IMR-90 (cell line): ENCODE results near the gene EPN1. TPM values are rescaled to one million over a fixed set of nuclear protein-coding genes. Genes with fewer than 3 reads are reported as not detected.

Source experiments
- ATAC-seq: fragments of 200-7000 bp; cut with Tn5 transposase; 2 replicates; pipeline ENCODE4 v1.9.1; 2020; ENCODE audit warnings: low read depth, mild to moderate bottlenecking, moderate library complexity
- BruUV-seq: library from RNA; stranded (reverse); fragments of 400-500 nt; replicated peaks from 2 replicates; lab custom pipeline; 2021; lab: Mats Ljungman, UMichigan
- CTCF ChIA-PET: fragments of 300-600 bp; formaldehyde crosslinking; extraction: SDS; loops from one replicate; lab custom pipeline; 2021; ENCODE audit warnings: antibody characterized with exemption; lab: Yijun Ruan, JAX
- POLR2A ChIA-PET: fragments of 300-600 bp; sonication (Branson Sonifier 250); formaldehyde crosslinking; loops from one replicate; lab custom pipeline; 2022; ENCODE audit warnings: antibody characterized with exemption; ENCODE audit not compliant: unreplicated experiment; lab: Charles Lee
- DNase-seq: peaks from one replicate; pipeline ENCODE4 v3.0.0; 2013
- H2AFZ ChIP-seq: replicated peaks from 2 replicates; pipeline ENCODE3; 2013; ENCODE audit warnings: low read length, mild to moderate bottlenecking; ENCODE audit not compliant: poor library complexity
- H2AK5ac ChIP-seq: 2 replicates; pipeline ENCODE4 v1.6.1; 2013; ENCODE audit warnings: low read depth, low read length, inconsistent platforms
- H2AK9ac ChIP-seq: replicated peaks from 2 replicates; pipeline ENCODE3; 2013; ENCODE audit warnings: mild to moderate bottlenecking, low read depth, low read length, moderate library complexity; ENCODE audit not compliant: poor library complexity
- H2BK120ac ChIP-seq: 2 replicates; pipeline ENCODE4 v1.6.1; 2013; ENCODE audit warnings: low read depth, low read length, inconsistent platforms
- H2BK15ac ChIP-seq: 3 replicates; pipeline ENCODE4 v1.6.1; 2013; ENCODE audit warnings: low read depth, low read length, inconsistent platforms
- H2BK20ac ChIP-seq: 2 replicates; pipeline ENCODE4 v1.6.1; 2013; ENCODE audit warnings: low read depth, mild to moderate bottlenecking, inconsistent platforms, low read length, moderate library complexity
- H2BK5ac ChIP-seq: 2 replicates; pipeline ENCODE4 v1.6.1; 2013; ENCODE audit warnings: mild to moderate bottlenecking, low read depth, low read length, inconsistent platforms; ENCODE audit not compliant: poor library complexity, severe bottlenecking
- H3K14ac ChIP-seq: replicated peaks from 2 replicates; pipeline ENCODE4 v1.6.1; 2013; ENCODE audit warnings: low read depth, low read length, inconsistent platforms
- H3K18ac ChIP-seq: 2 replicates; pipeline ENCODE4 v1.6.1; 2013; ENCODE audit warnings: low read depth, low read length, control low read depth
- H3K23ac ChIP-seq: 2 replicates; pipeline ENCODE4 v1.6.1; 2013; ENCODE audit warnings: low read depth, low read length, inconsistent platforms
- H3K27ac ChIP-seq: 2 replicates; pipeline ENCODE4 v1.5.1; 2013; ENCODE audit warnings: mild to moderate bottlenecking, control low read depth, low read length; ENCODE audit not compliant: insufficient read depth
- H3K27me3 ChIP-seq: 2 replicates; pipeline ENCODE4 v1.6.1; 2013; ENCODE audit warnings: low read length; ENCODE audit not compliant: control insufficient read depth, insufficient read depth
- H3K36me3 ChIP-seq: 2 replicates; pipeline ENCODE4 v1.6.1; 2013; ENCODE audit warnings: low read length, mixed read lengths; ENCODE audit not compliant: control insufficient read depth, insufficient read depth
- H3K4ac ChIP-seq: 2 replicates; pipeline ENCODE4 v1.6.1; 2013; ENCODE audit warnings: low read depth, low read length, inconsistent platforms
- H3K4me1 ChIP-seq: 2 replicates; pipeline ENCODE4 v1.6.1; 2013; ENCODE audit warnings: low read length, mixed read lengths; ENCODE audit not compliant: control insufficient read depth, insufficient read depth
- H3K4me2 ChIP-seq: 2 replicates; pipeline ENCODE4 v1.6.1; 2013; ENCODE audit warnings: low read depth, mild to moderate bottlenecking, control low read depth, low read length, moderate library complexity
- H3K4me3 ChIP-seq: 2 replicates; pipeline ENCODE4 v1.5.1; 2013; ENCODE audit warnings: low read depth, mild to moderate bottlenecking, control low read depth, low read length, moderate library complexity; ENCODE audit not compliant: insufficient read depth
- H3K56ac ChIP-seq: 2 replicates; pipeline ENCODE4 v1.6.1; 2013; ENCODE audit warnings: low read length, inconsistent platforms; ENCODE audit not compliant: insufficient read depth; ENCODE audit errors: extremely low read depth
- H3K79me1 ChIP-seq, 2 experiments: 2 replicates each; pipeline ENCODE4 v1.6.1; 2013; ENCODE audit warnings: low read length in 2 of 2, inconsistent platforms in 1 of 2, low read depth in 1 of 2
- H3K9ac ChIP-seq: 2 replicates; pipeline ENCODE4 v1.6.1; 2013; ENCODE audit warnings: low read depth, low read length, control low read depth
- H3K9me1 ChIP-seq: 2 replicates; pipeline ENCODE4 v1.6.1; 2013; ENCODE audit warnings: low read length, inconsistent platforms; ENCODE audit not compliant: insufficient read depth
- H3K9me3 ChIP-seq: 2 replicates; pipeline ENCODE4 v1.6.1; 2013; ENCODE audit warnings: low read length; ENCODE audit not compliant: control insufficient read depth, insufficient read depth
- H4K20me1 ChIP-seq: 2 replicates; pipeline ENCODE4 v1.6.1; 2013; ENCODE audit warnings: low read length, inconsistent platforms; ENCODE audit not compliant: insufficient read depth
- H4K5ac ChIP-seq: 2 replicates; pipeline ENCODE4 v1.6.1; 2013; ENCODE audit warnings: mild to moderate bottlenecking, low read depth, low read length, control low read depth
- H4K8ac ChIP-seq, 2 experiments: 2 replicates each; pipeline ENCODE4 v1.6.1; 2013; ENCODE audit warnings: low read depth in 2 of 2, low read length in 2 of 2, control low read depth in 1 of 2, inconsistent platforms in 1 of 2
- H4K91ac ChIP-seq: 2 replicates; pipeline ENCODE4 v1.6.1; 2013; ENCODE audit warnings: low read depth, low read length, inconsistent platforms; ENCODE audit not compliant: insufficient read depth
- CHD1 ChIP-seq: IDR thresholded peaks from 2 replicates; pipeline ENCODE4 v1.6.1; 2012; ENCODE audit warnings: low read depth, low read length, improper control_type of control experiment
- ELK1 ChIP-seq: fragments of 150-350 bp; IDR thresholded peaks from 2 replicates; pipeline ENCODE4 v1.6.1; 2016; ENCODE audit warnings: low read depth, mild to moderate bottlenecking, low read length, moderate library complexity, borderline replicate concordance
- FOS ChIP-seq: fragments of 150-350 bp; IDR thresholded peaks from 2 replicates; pipeline ENCODE4 v1.6.1; 2016; ENCODE audit warnings: low read depth, low read length
- MAFK ChIP-seq: IDR thresholded peaks from 2 replicates; pipeline ENCODE4 v1.6.1; 2012; ENCODE audit warnings: low read depth, low read length, improper control_type of control experiment
- MAZ ChIP-seq: IDR thresholded peaks from 2 replicates; pipeline ENCODE4 v1.6.1; 2012; ENCODE audit warnings: low read depth, mild to moderate bottlenecking, low read length, improper control_type of control experiment, moderate library complexity, borderline replicate concordance
- NFE2L2 ChIP-seq: fragments of 150-350 bp; IDR thresholded peaks from 2 replicates; pipeline ENCODE4 v1.6.1; 2016; ENCODE audit warnings: low read depth, mild to moderate bottlenecking, low read length
- RAD21 ChIP-seq: IDR thresholded peaks from 2 replicates; pipeline ENCODE4 v1.6.1; 2012; ENCODE audit warnings: low read length, improper control_type of control experiment
- USF2 ChIP-seq: fragments of 150-350 bp; IDR thresholded peaks from 2 replicates; pipeline ENCODE4 v1.6.1; 2017; ENCODE audit warnings: mild to moderate bottlenecking, antibody characterized with exemption, low read length, low read depth
- WGBS, 2 experiments: methylation state at CpG; one replicate each; pipeline versions ENCODE4 v1.1.5 to v1.1.7; 2013; ENCODE audit warnings: missing lambda C conversion rate in 2 of 2; ENCODE audit not compliant: insufficient read length in 1 of 2; ENCODE audit errors: extremely low coverage in 2 of 2; 5-methylcytosine and 5-hydroxymethylcytosine counted together
- dilution Hi-C: fragments of 300-500 bp; cut with HindIII; formaldehyde crosslinking; loops from one replicate; pipeline ENCODE4 v1.14.3; 2018; ENCODE audit warnings: low sequenced_read_pairs; ENCODE audit not compliant: unreplicated experiment
- in situ Hi-C: fragments of 300-500 bp; cut with MboI; formaldehyde crosslinking; loops from 3 replicates; pipeline ENCODE4 v1.14.3; 2019; ENCODE audit warnings: low sequenced_read_pairs, inconsistent platforms, mixed read lengths
- intact Hi-C: fragments of 100-400 bp; cut with micrococcal nuclease; formaldehyde crosslinking; loops from 2 replicates; pipeline ENCODE4 v1.10.0; 2022
- polyA plus RNA-seq, 3 experiments: library from polyadenylated mRNA; depleted of rRNA; stranded (reverse); fragments of >200 nt; gene quantifications; 2 replicates each; pipeline ENCODE4 v1.2.3, GENCODE V29; 2012; ENCODE audit warnings: low replicate concordance in 1 of 3
- total RNA-seq: library from RNA; depleted of rRNA; stranded (reverse); fragments of >200 nt; gene quantifications from 2 replicates; pipeline ENCODE4 v1.2.3, GENCODE V29; 2012

Gene EPN1
- total and polyA plus RNA-seq, 2 of the 4 experiments (the other 2 are of a cell fraction), result 19.0 to 122 TPM

GRCh38 chr19:55738302-55738701 is 63.3 kb downstream of the EPN1 start, which contains the start of gene NLRP9:
Gene NLRP9, minus strand, starts transcription at chr19:55738402. Its CDS starts 28 bp downstream, at chr19:55738374.
- no peaks in the 10 kb centered on the region for H3K36me3 ChIP-seq
- no peaks in the 10 kb centered on the region for H4K20me1 ChIP-seq
- ChIA-PET POLR2A (no interaction called here), CTCF (no interaction called here)
- no peaks in the 10 kb centered on the region for H3K79me1 ChIP-seq
- H3K9ac ChIP-seq, result no peak within 1 kb of the TSS
- H3K14ac ChIP-seq, result no peak within 1 kb of the TSS
- no peak for TF ChIP-seq RAD21
- TF ChIP-seq FOS, result no peak
- TF ChIP-seq CHD1, result no peak
- no peak for TF ChIP-seq MAZ
- TF ChIP-seq ELK1, result no peak
- no peak for TF ChIP-seq MAFK
- no peak for TF ChIP-seq NFE2L2
- no peak for TF ChIP-seq USF2
- no peak within 1 kb of the TSS for H3K27ac ChIP-seq
- no peak within 1 kb of the TSS for H3K18ac ChIP-seq
- no peak within 1 kb of the TSS for H3K4me2 ChIP-seq
- H2BK120ac ChIP-seq, result no peak within 1 kb of the TSS
- BruUV-seq, result no TSS peak
- no peak within 1 kb of the TSS for H4K8ac ChIP-seq
- no peak for ATAC-seq
- in situ Hi-C loops, result no loop called here
- no peak within 1 kb of the TSS for H3K56ac ChIP-seq
- no peaks in the 10 kb centered on the region for H3K27me3 ChIP-seq
- no peak within 1 kb of the TSS for H3K4ac ChIP-seq
- H2BK20ac ChIP-seq, result no peak within 1 kb of the TSS
- H3K23ac ChIP-seq, result no peak within 1 kb of the TSS
- intact Hi-C loops, result no loop called here
- H3K9me3 ChIP-seq, result peaks cover 4% of the 10 kb centered on the region; the same call in 1 of the 2 replicates
- no peak within 1 kb of the TSS for H2AFZ ChIP-seq
- no peak within 1 kb of the TSS for H4K5ac ChIP-seq
- H2BK5ac ChIP-seq, result no peak within 1 kb of the TSS
- dilution Hi-C loops, result no loop called here
- H2AK9ac ChIP-seq, result no peak within 1 kb of the TSS
- H4K91ac ChIP-seq, result no peak within 1 kb of the TSS
- no peak for DNase-seq
- WGBS, 2 experiments, result no CpG with 5 or more reads among the region's 3 CpGs
- no peak within 1 kb of the TSS for H3K4me3 ChIP-seq
- H2BK15ac ChIP-seq, result no peak within 1 kb of the TSS
- no peak within 1 kb of the TSS for H2AK5ac ChIP-seq
- H3K9me1 ChIP-seq, result no peaks in the 10 kb centered on the region
- H3K4me1 ChIP-seq, result no peaks in the 10 kb centered on the region
